Smooth muscle cell (in vitro differentiated cells): ENCODE results near the gene PTGFRN. TPM values are rescaled to one million over a fixed set of nuclear protein-coding genes. Genes with fewer than 3 reads are reported as not detected.

ENCODE experiments used
- DNase-seq: peaks from one replicate; lab custom pipeline; 2025; ENCODE audit not compliant: unreplicated experiment; lab: John Stamatoyannopoulos, UW
- H2AFZ ChIP-seq: fragments of 200-600 bp; sonication (generic); 2 replicates; pipeline ENCODE4 v1.6.0; 2016; ENCODE audit warnings: antibody characterized with exemption, low read depth, mild to moderate bottlenecking
- H3F3A ChIP-seq: fragments of 200-600 bp; sonication (generic); 2 replicates; pipeline ENCODE4 v1.6.0; 2017; ENCODE audit warnings: antibody characterized with exemption, low read depth
- H3K27ac ChIP-seq: fragments of 200-600 bp; sonication (generic); 2 replicates; pipeline ENCODE4 v1.5.1; 2016; ENCODE audit warnings: low read depth, mild to moderate bottlenecking
- H3K27me3 ChIP-seq: fragments of 200-600 bp; sonication (generic); 2 replicates; pipeline ENCODE4 v1.6.1; 2016; ENCODE audit warnings: low read depth, mild to moderate bottlenecking
- H3K36me3 ChIP-seq: fragments of 200-600 bp; sonication (generic); 2 replicates; pipeline ENCODE4 v1.5.1; 2016; ENCODE audit warnings: low read depth
- H3K4me1 ChIP-seq: fragments of 200-600 bp; sonication (generic); 2 replicates; pipeline ENCODE4 v1.5.1; 2016; ENCODE audit warnings: low read depth
- H3K4me2 ChIP-seq: fragments of 200-600 bp; sonication (generic); 2 replicates; pipeline ENCODE4 v1.6.0; 2016; ENCODE audit warnings: mild to moderate bottlenecking
- H3K4me3 ChIP-seq: fragments of 200-600 bp; sonication (generic); 2 replicates; pipeline ENCODE4 v1.5.1; 2016; ENCODE audit warnings: mild to moderate bottlenecking
- H3K79me2 ChIP-seq: fragments of 200-600 bp; sonication (generic); 2 replicates; pipeline ENCODE4 v1.6.0; 2016; ENCODE audit warnings: low read depth, mild to moderate bottlenecking
- H3K9ac ChIP-seq: fragments of 200-600 bp; sonication (generic); 2 replicates; pipeline ENCODE4 v1.6.0; 2016; ENCODE audit warnings: low read depth
- H3K9me3 ChIP-seq: fragments of 200-600 bp; sonication (generic); replicated peaks from 2 replicates; pipeline ENCODE4 v1.5.1; 2016; ENCODE audit warnings: low read depth
- H4K20me1 ChIP-seq: fragments of 200-600 bp; sonication (generic); 2 replicates; pipeline ENCODE4 v1.6.0; 2016; ENCODE audit warnings: low read depth
- CTCF ChIP-seq: fragments of 200-600 bp; sonication (generic); IDR thresholded peaks from 2 replicates; pipeline ENCODE4 v1.5.1; 2017; ENCODE audit warnings: borderline replicate concordance, mild to moderate bottlenecking, antibody characterized with exemption; ENCODE audit not compliant: insufficient read depth, poor library complexity, severe bottlenecking
- WGBS: methylation state at CpG from one replicate; pipeline ENCODE4 v1.1.7; 2016; ENCODE audit warnings: low lambda C conversion rate; 5-methylcytosine and 5-hydroxymethylcytosine counted together
- polyA plus RNA-seq: library from polyadenylated mRNA; unstranded; fragments of >200 nt; fragmentation: Nextera tagmentation; extraction: Ambion mirVana; gene quantifications from 2 replicates; pipeline ENCODE4 v1.2.1, GENCODE V29; 2016
- total RNA-seq: library from RNA; depleted of rRNA; stranded (reverse); fragments of >200 nt; gene quantifications from 2 replicates; pipeline ENCODE4 v1.2.3, GENCODE V29; 2014

Gene PTGFRN
- total and polyA plus RNA-seq, 2 experiments from 2014 or later: 64.2 to 97.9 TPM

- no peak for TF ChIP-seq CTCF
- no peaks in the 10 kb centered on the region for H3K27me3 ChIP-seq
- no peaks in the 10 kb centered on the region for H3K9me3 ChIP-seq
- no peaks in the 10 kb centered on the region for H4K20me1 ChIP-seq
- no peak overlapping the region for H3K4me3 ChIP-seq
- WGBS: 53% methylated on average over 3 of the region's 3 CpGs
- no peaks in the 10 kb centered on the region for H3K4me1 ChIP-seq
- no peak overlapping the region for H3K9ac ChIP-seq
- DNase-seq: no peak
- no peaks in the 10 kb centered on the region for H3K36me3 ChIP-seq
- no peaks in the 10 kb centered on the region for H3K79me2 ChIP-seq
- peaks cover 5% of the 10 kb centered on the region for H3F3A ChIP-seq
- H3K4me2 ChIP-seq: no peak overlapping the region
- H3K27ac ChIP-seq: no peak overlapping the region
- H2AFZ ChIP-seq: no peak overlapping the region
Observed at GRCh38 chr1:116868385-116868784, 41.3 kb upstream of the PTGFRN start.

- no peaks in the 10 kb centered on the region for H3K36me3 ChIP-seq
- H3K27ac ChIP-seq: no peak overlapping the region
- DNase-seq: no peak
- no peak overlapping the region for H3K4me3 ChIP-seq
- H3F3A ChIP-seq: peaks cover 5% of the 10 kb centered on the region
- no peaks in the 10 kb centered on the region for H3K4me1 ChIP-seq
- H3K27me3 ChIP-seq: no peaks in the 10 kb centered on the region
- H3K9ac ChIP-seq: no peak overlapping the region
- H3K4me2 ChIP-seq: no peak overlapping the region
- 97% methylated on average over 4 of the region's 4 CpGs for WGBS
- no peak overlapping the region for H2AFZ ChIP-seq
- no peaks in the 10 kb centered on the region for H3K9me3 ChIP-seq
- no peaks in the 10 kb centered on the region for H3K79me2 ChIP-seq
- H4K20me1 ChIP-seq: no peaks in the 10 kb centered on the region
- TF ChIP-seq CTCF: no peak
Observed at GRCh38 chr1:116869611-116870010, 40.1 kb upstream of the PTGFRN start.

DNA sequence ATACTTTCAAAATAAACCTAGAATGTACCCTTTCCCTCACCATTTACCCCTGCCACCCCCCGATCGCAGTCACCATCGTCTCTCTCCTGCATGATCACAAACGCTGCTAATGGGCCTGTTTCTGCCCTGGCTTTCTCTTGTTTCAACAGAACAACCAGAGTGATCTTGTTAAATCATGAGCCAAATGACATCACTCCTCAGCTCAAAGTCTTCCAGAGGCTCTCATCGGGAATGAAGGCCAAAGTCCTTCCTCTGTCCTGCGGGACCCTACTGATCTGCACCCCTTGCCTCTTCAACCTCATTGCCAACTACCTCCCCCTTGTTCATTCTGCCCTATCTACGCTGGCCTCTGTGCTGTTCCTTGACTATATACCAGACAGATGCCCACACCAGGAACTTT is 39.4 kb upstream of the PTGFRN start:
- DNase-seq: no peak
- H3K27me3 ChIP-seq: no peaks in the 10 kb centered on the region
- H3K79me2 ChIP-seq: no peaks in the 10 kb centered on the region
- no peak overlapping the region for H3K4me2 ChIP-seq
- no peaks in the 10 kb centered on the region for H3K9me3 ChIP-seq
- H3K4me3 ChIP-seq: no peak overlapping the region
- H2AFZ ChIP-seq: no peak overlapping the region
- H3K27ac ChIP-seq: no peak overlapping the region
- 87% methylated on average over 7 of the region's 7 CpGs for WGBS
- H3K9ac ChIP-seq: no peak overlapping the region
- H3K4me1 ChIP-seq: no peaks in the 10 kb centered on the region
- no peaks in the 10 kb centered on the region for H3K36me3 ChIP-seq
- H3F3A ChIP-seq: peaks cover 5% of the 10 kb centered on the region
- no peak for TF ChIP-seq CTCF
- no peaks in the 10 kb centered on the region for H4K20me1 ChIP-seq

DNA sequence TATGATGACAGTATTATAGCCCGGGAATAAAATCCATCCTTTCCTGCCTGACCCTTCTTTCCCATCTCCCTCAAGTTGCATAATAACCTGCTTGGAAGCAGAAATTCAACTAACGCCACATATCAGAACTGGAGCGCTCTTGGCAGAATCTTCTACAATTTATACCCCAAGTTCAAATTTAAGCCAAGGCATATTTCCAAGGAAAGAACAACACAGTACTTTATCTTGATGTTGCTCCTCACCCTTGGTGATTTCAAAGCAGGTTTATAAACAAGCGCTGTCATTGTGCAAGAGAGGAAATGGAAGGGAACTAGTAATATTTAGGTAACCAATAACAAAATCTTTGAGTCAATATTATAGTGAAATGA is 38.0 kb upstream of the PTGFRN start:
- no peak for DNase-seq
- Histone ChIP-seq H3K27me3 (no peaks in the 10 kb centered on the region), H3K4me1 (no peaks in the 10 kb centered on the region), H3K27ac (no peak overlapping the region), H3K9me3 (no peaks in the 10 kb centered on the region), H3K36me3 (no peaks in the 10 kb centered on the region), H3K4me2 (no peak overlapping the region), H2AFZ (no peak overlapping the region), H3K9ac (no peak overlapping the region), H3K4me3 (no peak overlapping the region), H4K20me1 (no peaks in the 10 kb centered on the region), H3F3A (peaks cover 5% of the 10 kb centered on the region), H3K79me2 (no peaks in the 10 kb centered on the region)
- 98% methylated on average over 4 of the region's 4 CpGs for WGBS
- no peak for TF ChIP-seq CTCF
